Natural killer cell (primary cell): ENCODE measurements around the gene EYA4. TPM values are rescaled to one million over a fixed set of nuclear protein-coding genes. Genes with fewer than 3 reads are reported as not detected.

Experiments
- ATAC-seq, 3 donors: fragments of 150-1000 bp in 2 of 3; fragments of 200-7000 bp in 1 of 3; cut with Tn5 transposase; 1 replicate in 1 of 3; 2 replicates in 2 of 3; pipeline ENCODE4 v1.10.0; 2021; ENCODE audit warnings: mild to moderate bottlenecking in 2 of 3, moderate library complexity in 2 of 3
- DNase-seq, 2 donors: peaks; one replicate each; pipeline versions ENCODE4 v3.0.0 to v3.0.0-alpha.2; 2013 to 2021; ENCODE audit warnings: mixed read lengths in 1 of 2
- H3K27ac ChIP-seq: one replicate; pipeline ENCODE4 v1.5.1; 2013; ENCODE audit warnings: mild to moderate bottlenecking, low read length
- H3K27me3 ChIP-seq: one replicate; pipeline ENCODE4 v1.6.1; 2013; ENCODE audit warnings: low read length; ENCODE audit not compliant: control insufficient read depth, insufficient read depth
- H3K36me3 ChIP-seq: one replicate; pipeline ENCODE4 v1.6.1; 2013; ENCODE audit warnings: low read length; ENCODE audit not compliant: control insufficient read depth, insufficient read depth
- H3K4me1 ChIP-seq: one replicate; pipeline ENCODE4 v1.6.1; 2013; ENCODE audit warnings: low read length; ENCODE audit not compliant: control insufficient read depth, insufficient read depth
- H3K4me3 ChIP-seq: one replicate; pipeline ENCODE4 v1.5.1; 2013; ENCODE audit warnings: low read length
- H3K9me3 ChIP-seq: one replicate; pipeline ENCODE4 v1.6.1; 2013; ENCODE audit warnings: low read length; ENCODE audit not compliant: control insufficient read depth, insufficient read depth
- H3K27ac Mint-ChIP-seq, 2 donors: one replicate each; pipeline ENCODE4 v1.8.0; 2022; ENCODE audit warnings: mild to moderate bottlenecking in 2 of 2, mixed read lengths in 2 of 2, moderate library complexity in 1 of 2
- H3K27me3 Mint-ChIP-seq, 2 donors: one replicate each; pipeline ENCODE4 v1.8.0; 2022; ENCODE audit warnings: low read depth in 2 of 2, mixed read lengths in 2 of 2
- H3K36me3 Mint-ChIP-seq: one replicate; pipeline ENCODE4 v1.8.0; 2022; ENCODE audit warnings: mixed read lengths
- H3K4me1 Mint-ChIP-seq, 2 donors: one replicate each; pipeline ENCODE4 v1.8.0; 2022; ENCODE audit warnings: mixed read lengths in 2 of 2
- H3K4me3 Mint-ChIP-seq: one replicate; pipeline ENCODE4 v1.8.0; 2022; ENCODE audit warnings: mild to moderate bottlenecking, moderate library complexity, mixed read lengths
- H3K9me3 Mint-ChIP-seq, 2 donors: one replicate each; pipeline ENCODE4 v1.8.0; 2022; ENCODE audit warnings: mixed read lengths in 2 of 2
- WGBS: methylation state at CpG from one replicate; pipeline ENCODE4 v1.1.7; 2013; ENCODE audit warnings: missing lambda C conversion rate; ENCODE audit not compliant: insufficient coverage; 5-methylcytosine and 5-hydroxymethylcytosine counted together
- intact Hi-C: fragments of 100-400 bp; cut with micrococcal nuclease; formaldehyde crosslinking; loops from one replicate; pipeline ENCODE4 v1.14.2; 2022
- total RNA-seq, 4 donors: library from RNA; stranded (reverse); fragments of 120-200 nt in 1 of 4; gene quantifications; one replicate each; pipeline versions ENCODE4 v1.2.3 to v1.2.4, GENCODE V29; 2013 to 2022
- TF ChIP-seq, protein P1 (sequence below): fragments of 200-600 bp; IDR thresholded peaks from one replicate; pipeline ENCODE4 v1.8.0; 2022; ENCODE audit warnings: antibody characterized with exemption

The EYA4 gene
- total RNA-seq, 3 donors from 2014 or later (not counting 1 experiment from before 2014, with no cell fraction given): not detected

DNA sequence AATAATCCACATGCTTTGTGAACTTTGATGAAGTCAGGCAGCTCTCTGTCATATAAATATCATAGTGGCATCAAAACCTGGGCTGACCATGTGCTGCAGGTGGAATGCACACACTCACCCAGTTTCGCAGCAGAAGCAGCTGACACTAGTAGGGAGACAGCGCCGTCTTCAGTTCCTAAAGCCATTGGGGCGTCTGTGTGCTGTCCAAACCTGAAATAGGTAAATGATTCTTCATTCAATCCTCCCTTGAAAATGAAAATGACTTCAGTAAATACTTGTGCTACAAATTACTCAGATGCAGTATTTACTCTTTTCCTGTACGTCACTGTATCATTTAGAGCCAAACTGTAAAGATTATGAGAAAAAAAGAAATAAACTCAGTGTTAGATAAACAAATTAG lies 127.5 kb downstream of the EYA4 start:
- Mint-ChIP-seq H3K27ac (no peak overlapping the region), H3K4me3 (no peak overlapping the region), H3K4me1 (no peaks in the 10 kb centered on the region), H3K36me3 (no peaks in the 10 kb centered on the region), H3K9me3 (peaks cover 5 to 6% of the 10 kb centered on the region in 2 donors), H3K27me3 (no peaks in the 10 kb centered on the region)
- WGBS: 86% methylated on average over 4 of the region's 5 CpGs
- Histone ChIP-seq H3K27ac (no peak overlapping the region), H3K9me3 (no peaks in the 10 kb centered on the region), H3K36me3 (no peaks in the 10 kb centered on the region), H3K27me3 (no peaks in the 10 kb centered on the region), H3K4me1 (no peaks in the 10 kb centered on the region), H3K4me3 (no peak overlapping the region)
- no peak for DNase-seq
- intact Hi-C loops: no loop called here
- no peak for ATAC-seq
- TF ChIP-seq, protein P1, sequence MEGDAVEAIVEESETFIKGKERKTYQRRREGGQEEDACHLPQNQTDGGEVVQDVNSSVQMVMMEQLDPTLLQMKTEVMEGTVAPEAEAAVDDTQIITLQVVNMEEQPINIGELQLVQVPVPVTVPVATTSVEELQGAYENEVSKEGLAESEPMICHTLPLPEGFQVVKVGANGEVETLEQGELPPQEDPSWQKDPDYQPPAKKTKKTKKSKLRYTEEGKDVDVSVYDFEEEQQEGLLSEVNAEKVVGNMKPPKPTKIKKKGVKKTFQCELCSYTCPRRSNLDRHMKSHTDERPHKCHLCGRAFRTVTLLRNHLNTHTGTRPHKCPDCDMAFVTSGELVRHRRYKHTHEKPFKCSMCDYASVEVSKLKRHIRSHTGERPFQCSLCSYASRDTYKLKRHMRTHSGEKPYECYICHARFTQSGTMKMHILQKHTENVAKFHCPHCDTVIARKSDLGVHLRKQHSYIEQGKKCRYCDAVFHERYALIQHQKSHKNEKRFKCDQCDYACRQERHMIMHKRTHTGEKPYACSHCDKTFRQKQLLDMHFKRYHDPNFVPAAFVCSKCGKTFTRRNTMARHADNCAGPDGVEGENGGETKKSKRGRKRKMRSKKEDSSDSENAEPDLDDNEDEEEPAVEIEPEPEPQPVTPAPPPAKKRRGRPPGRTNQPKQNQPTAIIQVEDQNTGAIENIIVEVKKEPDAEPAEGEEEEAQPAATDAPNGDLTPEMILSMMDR: no peak

DNA sequence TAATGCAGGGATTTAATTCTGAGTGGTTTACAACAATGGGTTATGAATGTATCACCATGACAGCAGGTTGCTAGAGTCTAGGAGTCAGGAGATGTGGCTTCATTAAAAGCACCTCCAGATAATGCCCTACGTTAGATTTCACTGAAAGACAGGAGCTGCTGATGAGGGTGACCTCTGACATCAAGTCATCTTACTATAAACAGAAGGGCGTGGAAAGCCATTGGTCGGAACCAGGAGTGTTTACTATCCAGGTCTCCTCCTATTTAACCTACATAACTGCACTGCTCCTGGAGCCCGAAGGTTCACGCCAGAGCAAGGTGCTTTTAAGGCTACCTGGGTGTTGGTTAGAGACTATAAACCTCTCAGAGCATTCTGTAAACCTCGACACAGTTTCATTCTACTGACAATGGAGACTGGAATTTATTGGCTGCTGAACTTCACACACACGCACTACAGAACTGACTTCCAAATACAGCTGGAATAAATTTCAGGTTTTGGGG lies 128.7 kb downstream of the EYA4 start:
- Mint-ChIP-seq H3K27ac (no peak overlapping the region), H3K4me3 (no peak overlapping the region), H3K9me3 (peaks cover 5 to 6% of the 10 kb centered on the region in 2 donors), H3K27me3 (no peaks in the 10 kb centered on the region), H3K36me3 (no peaks in the 10 kb centered on the region), H3K4me1 (no peaks in the 10 kb centered on the region)
- Histone ChIP-seq H3K4me1 (no peaks in the 10 kb centered on the region), H3K36me3 (no peaks in the 10 kb centered on the region), H3K9me3 (no peaks in the 10 kb centered on the region), H3K4me3 (no peak overlapping the region), H3K27me3 (no peaks in the 10 kb centered on the region), H3K27ac (no peak overlapping the region)
- ATAC-seq (no peak), DNase-seq (no peak)
- intact Hi-C loops: no loop called here
- 82% methylated on average over 6 of the region's 7 CpGs for WGBS
- TF ChIP-seq, protein P1: no peak

DNA sequence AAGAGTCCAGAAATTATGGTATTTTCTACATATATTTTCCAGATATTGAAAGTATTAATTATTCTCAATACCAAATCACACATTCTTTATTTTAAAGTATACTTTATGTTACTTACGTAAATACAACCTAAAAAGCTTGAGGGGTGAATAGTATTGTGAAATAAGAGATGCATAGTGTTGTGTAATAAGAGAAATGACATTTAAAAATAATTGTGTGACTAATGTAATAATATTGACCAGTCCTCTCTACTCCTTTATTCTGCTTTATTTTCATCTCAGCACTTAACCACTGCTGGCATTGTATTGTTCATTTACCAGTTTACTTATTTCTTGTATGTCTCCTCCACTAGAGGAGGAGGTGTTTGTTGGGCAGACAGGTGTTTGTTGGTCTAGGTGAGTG lies 135.6 kb downstream of the EYA4 start:
- H3K27ac ChIP-seq: no peak overlapping the region

More for the DNA sequence above, 135.6 kb downstream of the EYA4 start:
- no peak for ATAC-seq
- Mint-ChIP-seq H3K4me3 (no peak overlapping the region), H3K4me1 (no peaks in the 10 kb centered on the region), H3K27me3 (no peaks in the 10 kb centered on the region), H3K9me3 (peaks cover 3 to 4% of the 10 kb centered on the region in 2 donors), H3K36me3 (no peaks in the 10 kb centered on the region), H3K27ac (no peak overlapping the region)
- Histone ChIP-seq H3K4me1 (no peaks in the 10 kb centered on the region), H3K4me3 (no peak overlapping the region), H3K27me3 (no peaks in the 10 kb centered on the region), H3K9me3 (no peaks in the 10 kb centered on the region), H3K36me3 (no peaks in the 10 kb centered on the region)
- DNase-seq: no peak
- intact Hi-C loops: no loop called here
- TF ChIP-seq, protein P1: no peak
- no CpG with 5 or more reads among the region's 1 CpG for WGBS
